HG03196 (cell line): ENCODE measurements around the gene CACNA1A.

Experiments used
- ATAC-seq: cut with Tn5 transposase; IDR thresholded peaks from one replicate; pipeline ENCODE4 v1.9.1; 2021; ENCODE audit not compliant: unreplicated experiment

CACNA1A gene

DNA sequence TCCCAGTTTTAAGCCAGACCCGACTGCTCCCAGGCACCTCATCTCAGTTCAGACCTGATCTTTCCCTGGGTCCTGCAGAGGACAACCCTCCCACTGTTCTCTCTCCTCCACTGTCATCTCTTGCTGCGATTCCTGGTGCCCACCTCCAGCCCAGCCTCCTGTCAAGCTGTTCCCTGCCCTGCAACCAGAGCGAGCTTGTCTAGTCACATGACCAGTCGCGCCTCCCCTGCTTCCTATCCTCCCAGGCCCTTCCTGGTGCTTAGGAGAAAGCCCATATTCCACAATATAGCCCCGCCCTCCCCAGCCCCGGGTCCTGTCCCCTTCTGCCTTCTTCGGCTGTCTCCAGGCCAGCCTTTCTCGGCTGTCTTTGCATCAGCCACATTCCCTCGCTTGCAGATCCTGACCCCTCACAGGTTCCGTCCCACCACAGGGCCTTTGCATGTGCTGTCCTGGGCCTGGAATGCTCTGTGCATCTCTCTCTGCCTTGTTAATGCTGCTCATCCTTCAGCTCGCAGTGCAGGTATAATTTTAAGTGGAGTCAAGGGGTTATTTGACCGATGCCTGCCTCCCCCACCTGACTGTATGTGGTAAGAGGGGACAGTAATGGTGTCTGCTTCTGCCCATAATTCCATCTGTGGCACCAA is 267.3 kb downstream of the CACNA1A start:
- ATAC-seq = no peak

DNA sequence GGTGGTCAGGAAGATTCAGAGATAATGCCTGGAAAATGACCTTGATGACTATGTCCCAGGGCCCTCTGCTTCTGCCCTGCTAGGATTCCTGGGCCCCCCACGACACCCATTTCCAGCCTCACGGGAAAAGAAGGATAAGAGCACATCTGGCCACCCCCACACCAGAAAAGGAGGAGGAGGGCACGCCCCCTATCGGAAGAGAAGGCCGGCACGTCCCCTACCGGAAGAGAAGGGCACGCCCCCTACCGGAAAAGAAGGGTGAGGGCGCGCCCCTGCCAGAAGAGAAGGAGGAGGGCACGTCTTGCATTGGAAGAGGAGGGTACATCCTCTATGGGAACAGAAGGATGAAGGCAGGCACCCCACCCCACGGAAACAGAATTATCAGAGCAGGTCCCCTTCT is 271.8 kb downstream of the CACNA1A start:
- no peak for ATAC-seq

DNA sequence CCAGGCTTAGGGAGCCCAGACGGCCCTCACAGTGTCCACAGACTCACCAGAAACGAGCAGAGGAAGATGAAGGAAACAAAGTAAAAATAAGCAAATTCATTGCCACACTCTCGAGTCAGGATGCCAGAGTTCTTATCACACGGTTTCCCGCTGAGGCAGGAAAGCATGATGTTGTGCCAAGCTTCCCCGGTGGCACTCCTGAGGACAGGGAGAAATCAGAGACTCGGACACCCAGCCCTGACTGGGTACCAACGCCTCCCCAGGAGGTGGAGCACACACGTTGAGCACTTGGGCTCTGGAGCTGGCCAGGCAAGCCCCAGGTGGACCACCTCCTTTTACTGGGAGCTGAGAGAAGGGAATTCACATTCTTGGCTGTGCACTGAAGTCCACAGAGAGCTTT is 274.6 kb downstream of the CACNA1A start:
- ATAC-seq = no peak

DNA sequence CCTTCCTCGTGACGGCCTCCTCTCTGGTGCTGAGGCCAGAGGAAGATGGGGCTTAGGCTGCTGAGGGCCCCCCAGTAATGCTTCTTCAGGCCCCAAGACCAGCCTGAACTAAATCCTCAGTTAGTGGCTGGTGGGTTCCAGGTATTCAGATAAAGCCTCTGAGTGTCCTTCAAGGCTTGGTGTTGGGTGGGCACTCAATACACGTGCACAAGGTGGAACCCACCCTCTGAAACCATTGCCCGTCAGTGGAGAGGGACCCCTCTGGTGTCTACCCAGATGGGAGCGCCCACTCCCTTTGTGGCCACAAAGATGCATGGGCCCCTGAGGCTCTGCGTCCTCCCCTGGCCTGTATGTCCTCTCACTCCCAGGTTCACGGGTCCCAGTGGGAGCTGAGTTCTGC is 277.0 kb downstream of the CACNA1A start:
- ATAC-seq = no peak

DNA sequence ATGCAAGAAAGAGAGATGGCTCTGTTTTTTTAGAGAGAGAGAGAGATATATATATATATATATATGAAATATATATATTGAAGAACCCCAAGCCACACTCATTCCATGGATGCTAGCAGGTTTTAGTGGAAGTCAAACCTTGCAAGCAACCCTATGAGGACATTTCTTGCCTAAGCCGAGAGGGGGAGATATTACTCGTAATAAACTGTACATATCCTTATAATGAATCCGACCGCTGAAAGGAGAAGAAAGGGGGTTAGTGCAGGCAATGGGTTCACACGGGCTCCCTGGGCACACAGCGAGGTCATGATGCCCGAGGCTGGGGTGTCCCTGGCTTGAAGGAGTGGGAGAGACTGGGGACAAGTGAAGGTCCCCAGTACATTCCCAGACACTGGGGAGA is 277.7 kb downstream of the CACNA1A start:
- no peak for ATAC-seq

DNA sequence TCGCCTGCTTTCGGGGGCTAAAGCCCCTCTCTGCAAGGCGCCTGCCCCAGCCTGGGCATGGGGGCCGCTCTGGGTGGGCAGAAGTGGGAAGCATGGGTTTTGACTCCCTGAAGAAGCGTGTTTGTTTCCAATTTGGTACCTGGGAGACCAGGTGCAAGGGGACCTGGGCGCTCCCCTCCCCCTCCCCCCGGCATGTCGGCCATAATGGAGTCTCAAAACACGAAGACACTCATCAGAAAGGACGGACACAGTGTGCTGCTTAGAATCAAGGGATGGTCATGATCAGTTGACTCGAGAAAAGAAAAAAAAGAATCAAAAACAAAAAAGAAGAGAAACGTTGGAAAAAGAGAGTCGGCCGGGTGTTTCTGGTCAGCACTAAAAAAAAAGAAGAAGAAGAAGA is 279.3 kb downstream of the CACNA1A start:
- no peak for ATAC-seq

DNA sequence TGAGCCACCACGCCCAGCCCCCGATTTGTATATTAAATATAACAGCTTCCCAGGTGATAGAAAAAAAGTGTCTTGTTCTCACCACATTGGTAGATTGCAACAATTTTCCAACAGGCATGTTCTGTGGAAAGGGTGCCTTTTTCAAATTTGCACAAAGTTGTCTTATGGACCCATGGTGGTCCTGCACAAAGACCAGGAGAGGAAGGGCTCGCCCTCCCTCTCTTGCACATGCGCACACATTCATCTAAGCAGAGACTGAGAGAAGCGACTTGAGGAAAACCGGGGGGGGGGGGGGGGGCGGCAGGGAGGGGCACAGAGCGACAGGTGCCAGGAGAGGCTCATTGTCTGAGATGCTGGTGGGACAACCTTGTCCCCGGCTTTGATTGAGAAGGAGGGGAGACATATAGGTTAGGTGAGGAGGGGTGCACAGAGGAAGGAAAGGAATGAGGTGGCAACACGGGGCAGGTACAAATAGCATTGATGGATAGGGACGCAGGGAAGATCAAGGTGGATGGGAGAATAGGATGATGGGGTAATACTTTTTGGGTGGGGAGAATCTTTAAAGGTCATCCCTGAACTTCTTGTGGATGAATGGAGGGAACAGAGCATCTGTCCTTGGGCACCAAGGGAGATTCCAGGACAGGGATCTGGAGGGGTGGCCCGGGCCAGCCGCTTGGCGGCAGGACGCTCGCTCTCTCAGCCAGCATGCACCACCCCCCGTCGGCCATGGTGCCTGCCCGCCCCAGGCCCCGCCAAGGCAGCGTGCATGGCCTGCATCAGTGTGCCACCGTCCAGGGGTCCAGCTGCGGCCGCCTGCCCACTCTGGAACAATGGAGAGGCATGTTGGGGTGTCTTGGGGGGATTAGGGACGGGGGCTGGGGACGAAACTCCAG is 280.1 kb downstream of the CACNA1A start:
- ATAC-seq = no peak

DNA sequence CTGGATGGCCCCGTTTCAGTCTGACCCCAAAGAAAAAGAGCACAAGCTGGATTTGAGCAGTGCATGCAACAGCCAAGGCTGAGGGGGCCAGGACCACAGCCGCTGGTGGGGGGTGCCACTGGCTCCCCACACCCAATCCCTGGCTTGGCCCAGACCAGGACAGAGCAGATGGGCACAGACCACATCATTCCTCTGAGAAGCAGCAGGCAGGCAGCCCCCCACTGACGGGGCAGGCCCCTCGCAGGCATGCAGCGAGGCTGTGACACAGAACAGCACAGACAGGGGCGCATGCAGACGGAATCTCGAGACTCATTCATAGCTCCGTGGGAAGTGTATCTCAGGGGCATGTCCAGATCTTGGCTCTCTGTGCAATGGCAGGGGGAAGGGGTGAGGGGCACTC is 281.2 kb downstream of the CACNA1A start:
- ATAC-seq = no peak

DNA sequence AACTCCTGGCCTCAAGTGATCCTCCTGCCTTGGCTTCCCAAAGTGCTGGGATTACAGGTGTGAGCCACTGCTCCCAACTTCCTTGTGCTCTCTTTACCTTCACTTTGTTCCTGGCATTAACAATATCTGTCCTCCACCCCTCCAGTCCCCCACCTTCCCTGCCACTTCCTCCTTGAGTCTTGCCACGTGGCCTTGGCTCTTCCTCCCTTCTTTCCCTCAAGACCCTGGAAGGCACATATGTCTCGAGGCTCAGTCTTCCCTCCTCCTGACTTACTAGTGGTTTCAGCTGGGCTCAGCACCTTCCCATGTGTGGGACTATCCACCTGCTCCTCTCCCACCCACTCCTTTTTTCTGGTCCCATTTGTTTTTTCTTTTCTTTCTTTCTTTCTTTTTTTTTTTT is 285.4 kb downstream of the CACNA1A start:
- no peak for ATAC-seq

DNA sequence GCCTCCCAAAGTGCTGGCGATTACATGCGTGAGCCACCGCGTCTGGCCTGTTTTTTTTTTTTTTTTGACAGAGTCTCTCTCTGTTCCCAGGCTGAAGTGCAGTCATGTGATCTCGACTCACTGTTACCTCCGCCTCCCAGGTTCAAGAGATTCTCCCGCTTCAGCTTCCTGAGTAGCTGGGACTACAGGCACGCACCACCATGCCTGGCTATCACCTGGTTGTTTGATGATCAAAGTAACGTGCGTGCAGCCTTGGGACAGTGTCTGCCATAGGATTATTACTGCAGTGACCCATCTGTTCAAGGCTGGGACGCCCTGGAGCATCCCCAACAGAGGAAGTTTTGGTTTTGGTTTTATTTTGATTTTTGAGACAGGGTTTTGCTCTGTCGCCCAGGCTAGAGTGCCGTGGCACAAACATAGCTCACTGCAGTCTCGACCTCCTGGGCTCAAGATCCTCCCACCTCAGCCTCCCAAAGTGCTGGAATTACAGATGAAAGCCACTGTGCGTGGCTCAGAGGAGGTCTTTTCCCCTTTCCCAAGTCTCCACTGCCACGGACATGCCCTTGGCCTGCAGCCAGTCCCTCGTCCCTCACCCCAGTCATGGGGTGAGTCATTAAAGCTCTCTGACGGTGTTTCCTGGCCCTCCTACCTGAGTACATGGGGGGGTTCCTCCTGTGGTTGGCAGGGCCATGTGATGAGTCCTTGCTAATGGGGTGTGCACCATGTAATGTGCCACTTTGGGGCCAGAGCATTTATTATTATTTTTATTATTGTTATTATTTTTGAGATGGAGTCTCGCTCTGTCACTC is 290.5 kb downstream of the CACNA1A start:
- ATAC-seq = no peak

DNA sequence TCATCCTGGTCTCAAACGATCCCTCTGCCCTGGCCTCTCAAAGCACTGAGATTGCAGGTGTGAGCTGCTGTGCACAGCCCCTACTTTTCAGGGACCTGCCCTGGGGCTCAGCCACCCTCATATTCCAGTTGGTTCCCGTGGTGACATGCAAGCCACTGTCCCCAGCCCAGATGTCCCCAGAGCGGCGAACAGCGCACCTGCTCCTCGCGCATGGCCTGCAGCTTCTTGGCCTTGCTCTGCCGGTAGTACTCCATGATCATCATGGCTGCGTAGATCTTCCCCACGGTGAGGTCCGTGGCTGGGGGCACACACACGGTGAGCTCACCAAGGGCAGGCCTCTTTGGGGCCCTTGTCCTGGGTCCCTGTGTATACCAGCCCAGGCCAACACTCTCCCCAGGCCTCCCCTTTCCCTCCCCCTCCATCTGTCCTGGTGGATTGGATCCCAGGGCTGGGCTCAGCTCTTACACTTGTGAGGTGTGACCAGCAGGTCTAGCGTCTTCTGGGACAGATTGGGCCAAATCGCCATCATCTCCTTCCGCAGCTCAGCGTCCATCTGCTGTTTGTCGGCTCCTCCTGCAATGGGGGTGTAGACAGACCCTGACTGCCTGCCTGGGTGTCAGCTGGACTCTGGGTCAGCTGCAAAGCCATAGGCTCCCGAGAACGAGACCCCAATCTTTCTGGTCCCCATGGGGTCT is 292.1 kb downstream of the CACNA1A start:
- no peak for ATAC-seq

DNA sequence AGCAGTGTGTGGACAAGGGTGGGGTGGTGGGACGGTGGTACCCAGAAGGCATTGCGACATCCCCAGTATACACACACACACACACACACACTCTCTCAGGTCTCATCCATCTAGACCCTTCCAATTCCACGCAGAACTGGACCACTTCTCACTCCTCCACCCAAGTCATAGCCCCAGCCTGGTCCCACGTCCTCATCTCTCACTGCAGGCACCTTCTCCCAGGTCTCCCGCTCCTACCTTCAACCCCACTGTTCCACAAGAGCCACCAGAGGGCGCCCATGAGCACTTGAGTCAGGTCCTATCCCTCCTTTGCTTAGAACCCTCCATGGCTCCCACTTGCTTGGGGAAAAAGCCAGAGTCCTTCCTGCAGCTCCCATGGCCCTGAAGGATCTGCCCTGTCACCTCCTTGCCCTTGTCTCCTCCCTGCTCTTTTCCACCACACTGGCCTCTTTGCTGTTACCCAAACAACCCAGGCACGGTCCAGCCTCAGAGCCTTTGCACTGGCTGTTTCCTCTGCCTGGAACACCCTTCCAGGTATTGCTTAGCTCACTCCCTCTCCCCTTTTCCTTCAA is 293.4 kb downstream of the CACNA1A start:
- ATAC-seq = no peak

DNA sequence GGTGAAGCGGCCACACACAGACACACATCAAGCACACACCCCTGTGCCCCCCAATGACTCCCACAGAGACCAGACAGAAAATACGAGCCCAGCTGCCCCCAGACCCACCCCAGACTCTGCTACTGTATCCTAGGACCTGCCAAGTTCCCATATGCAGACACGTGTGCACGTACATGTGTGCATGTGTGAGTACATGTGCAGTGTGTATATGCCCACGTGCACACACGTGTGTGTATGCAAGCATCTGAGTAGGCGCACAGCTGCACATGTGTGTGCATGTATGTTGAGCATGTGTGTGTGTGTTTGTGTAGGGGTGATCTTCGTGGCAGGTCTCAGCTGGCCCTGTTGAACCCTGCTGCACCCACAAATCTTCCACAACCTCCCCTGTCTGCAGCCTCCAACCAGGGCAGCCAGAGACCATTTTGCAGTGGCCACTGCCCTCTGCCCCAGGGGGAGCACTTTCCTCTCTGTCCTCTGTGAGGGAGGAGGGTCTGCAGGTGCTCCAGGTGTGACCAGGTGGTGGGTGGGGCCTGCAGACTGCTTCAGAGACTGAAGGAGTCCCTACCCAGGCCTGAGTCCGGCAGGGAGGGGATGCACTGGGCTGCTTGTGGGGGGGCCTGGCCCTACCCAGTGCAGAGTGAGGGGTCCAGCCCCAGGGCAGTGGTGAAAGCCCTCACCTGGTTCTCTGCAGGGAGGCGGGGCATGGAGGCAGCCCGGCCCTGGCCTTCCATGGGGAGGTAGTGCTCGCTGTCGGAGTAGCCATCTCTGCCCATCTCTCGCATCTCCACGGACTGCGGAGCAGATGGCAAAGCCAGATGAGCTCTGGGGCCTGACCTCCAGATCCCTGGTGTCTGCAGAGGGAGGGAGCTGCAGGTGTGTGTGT is 294.6 kb downstream of the CACNA1A start:
- ATAC-seq = no peak

DNA sequence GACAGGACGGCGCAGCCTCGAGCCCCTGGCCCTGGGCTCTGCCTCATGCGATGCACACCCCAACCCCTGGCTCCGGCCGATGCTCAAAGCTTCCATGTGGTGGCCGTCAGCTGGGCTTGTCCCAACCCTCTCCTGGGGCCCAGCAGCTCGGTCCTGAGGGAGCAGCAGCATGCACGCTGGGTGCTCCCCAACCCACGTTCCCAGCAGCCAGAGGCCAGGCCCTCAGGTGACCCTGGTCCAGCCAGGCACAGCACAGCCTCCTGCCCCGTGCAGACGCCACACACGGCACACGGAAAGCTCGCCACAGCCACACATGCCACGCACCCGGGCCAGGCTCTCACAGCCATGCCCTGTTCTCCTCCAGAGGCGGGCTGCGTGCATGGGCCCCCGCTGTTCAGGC is 295.3 kb downstream of the CACNA1A start:
- no peak for ATAC-seq

DNA sequence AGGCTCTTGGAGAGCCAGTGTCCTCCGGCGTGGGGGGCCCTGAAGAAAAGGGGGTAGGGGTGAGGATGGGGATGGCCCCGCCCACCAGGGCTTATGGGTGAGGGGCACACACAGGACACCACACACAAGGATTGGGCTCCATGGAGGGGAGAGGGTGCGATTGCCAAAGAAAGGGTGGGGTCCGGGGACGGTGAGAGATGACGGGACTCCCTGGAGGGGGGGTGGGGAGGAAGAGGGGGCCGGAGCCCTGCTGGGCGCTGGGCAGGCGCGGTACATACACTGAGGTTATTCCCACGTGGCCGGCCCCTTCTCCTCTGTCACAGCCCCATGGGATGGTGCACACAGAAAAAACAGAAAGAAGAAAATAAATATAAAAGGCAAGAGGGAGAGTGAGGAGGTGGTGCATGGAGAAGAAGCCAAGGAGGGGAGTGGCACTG is 295.9 kb downstream of the CACNA1A start:
- no peak for ATAC-seq

DNA sequence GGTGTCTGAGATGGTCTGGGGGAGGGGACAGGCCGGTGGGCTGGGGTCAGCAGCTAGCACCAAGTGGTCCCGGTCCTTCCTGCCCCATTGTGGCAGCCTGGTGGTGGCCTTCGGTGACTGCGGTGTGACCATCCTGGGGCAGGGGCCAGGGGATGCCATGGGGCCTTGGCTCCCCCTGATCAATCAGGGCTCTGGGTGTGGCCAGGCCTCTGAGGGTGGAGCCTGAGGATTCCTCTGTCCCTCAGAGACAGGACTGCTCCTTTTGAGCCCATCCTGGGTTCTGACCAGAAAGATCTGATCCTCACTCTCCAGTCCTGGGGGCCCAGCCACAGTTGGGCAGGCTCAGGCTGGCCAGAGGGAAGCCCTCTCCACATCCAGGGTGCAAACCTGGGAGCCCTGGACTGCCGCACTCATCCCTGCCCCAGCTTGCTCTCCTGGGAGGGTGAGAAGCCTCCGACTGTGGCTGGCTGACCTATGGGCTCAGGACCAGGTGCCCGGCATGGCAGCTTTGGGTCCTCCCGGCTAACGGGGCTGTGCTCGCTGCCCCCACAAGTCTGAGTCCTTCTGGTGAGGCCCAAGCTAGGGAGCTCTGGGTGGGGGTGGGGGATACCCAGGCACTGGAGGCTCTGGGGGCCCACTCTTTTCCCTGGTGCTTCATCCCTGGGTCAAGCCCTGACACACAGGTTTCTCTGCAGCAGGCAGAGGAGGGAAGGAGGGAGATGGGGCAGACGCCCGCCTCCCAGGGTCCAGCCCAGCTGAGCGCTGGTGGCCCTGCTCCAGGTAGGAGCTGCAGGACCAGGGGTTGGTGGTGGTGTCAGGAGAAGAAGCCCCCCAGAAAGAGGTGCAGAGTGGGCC is 296.6 kb downstream of the CACNA1A start:
- ATAC-seq = no peak

DNA sequence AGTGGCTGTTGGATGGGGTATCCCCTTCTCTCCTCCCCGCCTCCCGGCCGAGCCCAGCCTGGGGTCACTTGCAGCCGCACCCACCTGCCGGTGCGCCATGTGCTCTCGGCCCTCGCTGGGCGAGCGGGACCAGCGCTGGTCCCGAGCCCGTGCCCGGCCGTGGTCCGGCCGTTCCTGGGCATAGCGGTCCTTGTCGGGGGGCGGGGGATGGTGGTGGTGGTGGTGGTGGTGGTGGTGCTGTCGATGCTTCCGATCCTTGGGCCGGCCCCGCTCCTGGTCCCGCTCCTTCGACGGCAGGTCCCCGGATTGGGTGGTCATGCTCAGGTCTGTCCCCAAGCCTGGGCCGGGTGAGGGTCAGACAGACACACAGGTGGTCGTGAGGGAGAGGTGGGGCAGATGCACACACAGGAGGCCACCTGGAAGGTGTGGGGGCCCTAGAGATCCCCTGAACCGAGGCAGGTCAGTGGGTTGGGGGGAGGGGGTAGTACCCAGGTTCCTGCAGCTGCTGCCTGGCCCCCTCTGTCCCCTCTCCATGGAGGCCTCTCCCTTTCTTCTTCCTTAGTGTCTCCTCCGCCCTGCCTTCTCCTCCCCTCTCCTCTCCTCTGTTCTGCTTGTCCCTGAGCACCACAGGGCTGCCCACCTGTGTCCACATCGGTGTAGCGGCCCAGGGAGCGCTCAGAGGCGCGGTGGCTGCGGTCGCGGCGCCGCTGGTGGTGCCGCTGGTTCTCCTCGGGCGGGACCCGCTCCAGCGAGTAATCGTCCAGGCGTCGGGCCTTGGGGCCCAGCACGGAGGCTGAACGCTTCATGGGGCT is 297.4 kb downstream of the CACNA1A start:
- ATAC-seq = peak; percentile 14
